Uterus (tissue), 2 donors: ENCODE results near the gene VGF.

Experiments
- POLR2A ChIP-seq, 2 donors: fragments of 450-650 bp; IDR thresholded peaks; one replicate each; pipeline ENCODE4 v1.6.1; 2016; ENCODE audit warnings: antibody characterized with exemption in 2 of 2, mild to moderate bottlenecking in 1 of 2, moderate library complexity in 1 of 2
- TF ChIP-seq, protein P1 (sequence below), 4 experiments: fragments of 200-600 bp in 2 of 4; fragments of 450-650 bp in 2 of 4; sonication (generic) in 2 of 4; IDR thresholded peaks; one replicate each; pipeline ENCODE4 v1.5.1; 2016 to 2019; ENCODE audit warnings: antibody characterized with exemption in 4 of 4, mild to moderate bottlenecking in 2 of 4, moderate library complexity in 1 of 4

DNA sequence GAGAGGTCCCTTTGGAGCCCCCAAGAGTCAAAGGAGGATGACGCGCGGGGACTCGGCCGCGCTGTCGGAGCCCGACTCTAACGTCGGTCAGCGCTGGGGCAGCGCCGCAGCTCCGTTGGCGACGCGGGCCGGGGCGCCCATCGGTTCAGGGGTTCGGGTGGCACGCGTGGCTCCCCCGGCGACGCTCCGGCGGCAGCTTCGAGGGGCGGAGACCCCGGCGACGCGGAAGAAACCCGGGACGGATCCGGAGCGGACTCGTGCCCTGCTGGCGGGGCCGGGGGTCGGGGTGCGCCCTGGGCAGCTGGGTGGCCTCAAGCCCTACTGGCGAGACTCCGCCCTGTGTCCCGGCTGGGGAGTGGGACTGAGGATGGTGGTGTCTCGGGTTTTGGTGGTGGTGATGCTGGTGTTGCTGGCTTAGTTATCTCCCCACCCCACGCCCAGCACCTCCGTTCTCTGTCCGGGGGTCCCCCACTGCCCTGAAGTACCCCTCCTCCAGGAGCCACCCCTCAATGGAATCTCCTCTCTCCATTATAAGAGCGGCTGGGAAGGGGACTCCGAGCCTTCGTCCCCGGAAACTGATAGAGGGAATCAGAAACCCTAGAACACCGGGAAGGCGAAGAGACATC, 14.9 kb upstream of the VGF start, which contains the start of gene NAT16:
- TF ChIP-seq, protein P1, sequence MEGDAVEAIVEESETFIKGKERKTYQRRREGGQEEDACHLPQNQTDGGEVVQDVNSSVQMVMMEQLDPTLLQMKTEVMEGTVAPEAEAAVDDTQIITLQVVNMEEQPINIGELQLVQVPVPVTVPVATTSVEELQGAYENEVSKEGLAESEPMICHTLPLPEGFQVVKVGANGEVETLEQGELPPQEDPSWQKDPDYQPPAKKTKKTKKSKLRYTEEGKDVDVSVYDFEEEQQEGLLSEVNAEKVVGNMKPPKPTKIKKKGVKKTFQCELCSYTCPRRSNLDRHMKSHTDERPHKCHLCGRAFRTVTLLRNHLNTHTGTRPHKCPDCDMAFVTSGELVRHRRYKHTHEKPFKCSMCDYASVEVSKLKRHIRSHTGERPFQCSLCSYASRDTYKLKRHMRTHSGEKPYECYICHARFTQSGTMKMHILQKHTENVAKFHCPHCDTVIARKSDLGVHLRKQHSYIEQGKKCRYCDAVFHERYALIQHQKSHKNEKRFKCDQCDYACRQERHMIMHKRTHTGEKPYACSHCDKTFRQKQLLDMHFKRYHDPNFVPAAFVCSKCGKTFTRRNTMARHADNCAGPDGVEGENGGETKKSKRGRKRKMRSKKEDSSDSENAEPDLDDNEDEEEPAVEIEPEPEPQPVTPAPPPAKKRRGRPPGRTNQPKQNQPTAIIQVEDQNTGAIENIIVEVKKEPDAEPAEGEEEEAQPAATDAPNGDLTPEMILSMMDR (IDR thresholded peaks at IDR 0.05), result no peak
- no peak for TF ChIP-seq POLR2A (IDR thresholded peaks at IDR 0.05)
